ENCODE measurements around the gene CTDSP1. TPM values are rescaled to one million over a fixed set of nuclear protein-coding genes. Genes with fewer than 3 reads are reported as not detected.

The CTDSP1 gene
- polyA plus RNA-seq, 1 donor from 2014 or later, result 0.97 TPM

DNA sequence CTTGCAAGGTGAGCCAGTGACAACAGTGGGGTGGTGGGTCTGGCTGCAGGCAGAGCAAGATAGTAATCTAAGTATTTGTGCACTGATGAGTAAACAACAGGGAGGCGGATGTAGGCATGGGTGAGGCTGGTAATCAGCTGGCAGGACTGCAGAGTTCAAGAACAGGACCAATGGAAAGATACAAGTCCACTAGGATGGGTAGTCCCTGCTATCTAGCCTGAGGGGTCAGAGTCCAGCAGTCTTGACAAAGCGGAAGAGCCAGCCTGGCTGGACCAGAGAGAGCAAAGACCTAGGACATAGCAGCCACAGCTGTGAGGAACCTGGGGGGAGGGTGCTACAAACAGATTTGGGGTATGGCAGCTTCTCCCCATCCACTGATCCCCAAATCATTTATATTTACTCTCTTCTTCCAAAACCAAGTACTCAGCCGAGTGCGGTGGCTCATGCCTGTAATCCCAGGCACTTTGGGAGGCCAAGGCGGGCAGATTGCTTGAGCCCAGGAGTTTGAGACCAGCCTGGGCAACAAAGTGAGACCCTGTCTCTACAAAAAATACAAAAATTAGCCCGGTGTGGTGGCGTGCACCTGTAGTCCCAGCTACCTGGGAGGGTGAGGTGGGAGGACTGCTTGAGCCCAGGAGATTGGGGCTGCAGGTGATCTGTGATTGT is 45.2 kb downstream of the CTDSP1 start:
- Histone ChIP-seq H3K36me3 (ENCODE audit: insufficient read depth, low read length) (no peaks in the 10 kb centered on the region), H3K9me3 (ENCODE audit: low read length) (no peaks in the 10 kb centered on the region), H3F3A (ENCODE audit: insufficient read depth, low read length, poor library complexity, severe bottlenecking) (no peaks in the 10 kb centered on the region), H3K4me2 (ENCODE audit: low read length) (no peak overlapping the region), H3K4me3 (ENCODE audit: low read length) (no peak overlapping the region), H3K9me2 (ENCODE audit: insufficient read depth, low read length) (no peaks in the 10 kb centered on the region), H4K20me1 (ENCODE audit: insufficient read depth) (no peaks in the 10 kb centered on the region), H3K27ac (ENCODE audit: low read length) (no peak overlapping the region), H2AFZ (ENCODE audit: low read depth, low read length) (no peak overlapping the region), H3K27me3 (ENCODE audit: insufficient read depth, low read depth, low read length) (no peaks in the 10 kb centered on the region), H3K79me2 (replicated peaks; ENCODE audit: insufficient read depth, low read length) (no peaks in the 10 kb centered on the region), H3K9ac (ENCODE audit: low read length) (no peak overlapping the region)
- TF ChIP-seq EP300 (conservative IDR thresholded peaks at IDR 0.05; ENCODE audit: poor library complexity, severe bottlenecking) (no peak), EZH2 (IDR thresholded peaks at IDR 0.05; ENCODE audit: borderline replicate concordance, insufficient read depth, low read length, poor library complexity, severe bottlenecking) (no peak), REST (IDR thresholded peaks at IDR 0.05; ENCODE audit: borderline replicate concordance) (no peak), SMC3 (conservative IDR thresholded peaks at IDR 0.05; ENCODE audit: poor library complexity) (no peak), TAF1 (IDR thresholded peaks at IDR 0.05; ENCODE audit: low read depth) (no peak), POLR2AphosphoS5 (IDR thresholded peaks at IDR 0.05) (no peak), MXI1 (conservative IDR thresholded peaks at IDR 0.05; ENCODE audit: poor library complexity, severe bottlenecking) (no peak), RAD21 (conservative IDR thresholded peaks at IDR 0.05) (no peak)
- TF ChIP-seq, protein P1, sequence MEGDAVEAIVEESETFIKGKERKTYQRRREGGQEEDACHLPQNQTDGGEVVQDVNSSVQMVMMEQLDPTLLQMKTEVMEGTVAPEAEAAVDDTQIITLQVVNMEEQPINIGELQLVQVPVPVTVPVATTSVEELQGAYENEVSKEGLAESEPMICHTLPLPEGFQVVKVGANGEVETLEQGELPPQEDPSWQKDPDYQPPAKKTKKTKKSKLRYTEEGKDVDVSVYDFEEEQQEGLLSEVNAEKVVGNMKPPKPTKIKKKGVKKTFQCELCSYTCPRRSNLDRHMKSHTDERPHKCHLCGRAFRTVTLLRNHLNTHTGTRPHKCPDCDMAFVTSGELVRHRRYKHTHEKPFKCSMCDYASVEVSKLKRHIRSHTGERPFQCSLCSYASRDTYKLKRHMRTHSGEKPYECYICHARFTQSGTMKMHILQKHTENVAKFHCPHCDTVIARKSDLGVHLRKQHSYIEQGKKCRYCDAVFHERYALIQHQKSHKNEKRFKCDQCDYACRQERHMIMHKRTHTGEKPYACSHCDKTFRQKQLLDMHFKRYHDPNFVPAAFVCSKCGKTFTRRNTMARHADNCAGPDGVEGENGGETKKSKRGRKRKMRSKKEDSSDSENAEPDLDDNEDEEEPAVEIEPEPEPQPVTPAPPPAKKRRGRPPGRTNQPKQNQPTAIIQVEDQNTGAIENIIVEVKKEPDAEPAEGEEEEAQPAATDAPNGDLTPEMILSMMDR (IDR thresholded peaks at IDR 0.05; ENCODE audit: poor library complexity, severe bottlenecking), result no peak

DNA sequence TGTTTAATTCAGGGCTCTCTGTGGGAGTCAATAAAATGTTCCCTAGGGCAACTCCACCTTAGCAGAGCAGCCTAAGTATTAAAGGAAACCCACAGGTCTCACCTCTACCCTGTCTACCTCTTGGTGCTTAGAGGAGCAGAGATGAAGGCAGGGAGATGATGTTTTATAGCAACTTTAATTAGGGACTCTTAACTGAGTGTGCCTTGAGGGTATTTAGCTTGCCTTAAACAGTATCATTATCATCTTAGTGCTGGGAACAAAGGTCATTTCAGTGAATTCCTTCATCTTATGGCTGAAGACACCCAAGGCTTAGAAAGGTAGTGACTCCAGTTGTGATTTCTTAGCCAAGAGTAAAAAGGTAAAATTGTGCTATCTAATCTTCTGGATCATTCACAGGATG is 45.9 kb downstream of the CTDSP1 start:
- Histone ChIP-seq H3K27me3 (ENCODE audit: insufficient read depth, low read depth, low read length) (no peaks in the 10 kb centered on the region), H3K4me3 (ENCODE audit: low read length) (no peak overlapping the region), H3K9me2 (ENCODE audit: insufficient read depth, low read length) (no peaks in the 10 kb centered on the region), H3F3A (ENCODE audit: insufficient read depth, low read length, poor library complexity, severe bottlenecking) (no peaks in the 10 kb centered on the region), H3K27ac (ENCODE audit: low read length) (no peak overlapping the region), H3K9me3 (ENCODE audit: low read length) (no peaks in the 10 kb centered on the region), H3K9ac (ENCODE audit: low read length) (no peak overlapping the region), H4K20me1 (ENCODE audit: insufficient read depth) (no peaks in the 10 kb centered on the region), H2AFZ (ENCODE audit: low read depth, low read length) (no peak overlapping the region), H3K36me3 (ENCODE audit: insufficient read depth, low read length) (no peaks in the 10 kb centered on the region), H3K4me2 (ENCODE audit: low read length) (no peak overlapping the region), H3K79me2 (replicated peaks; ENCODE audit: insufficient read depth, low read length) (no peaks in the 10 kb centered on the region)
- no peak for TF ChIP-seq EZH2 (IDR thresholded peaks at IDR 0.05; ENCODE audit: borderline replicate concordance, insufficient read depth, low read length, poor library complexity, severe bottlenecking)
- no peak for TF ChIP-seq REST (IDR thresholded peaks at IDR 0.05; ENCODE audit: borderline replicate concordance)
- TF ChIP-seq MXI1 (conservative IDR thresholded peaks at IDR 0.05; ENCODE audit: poor library complexity, severe bottlenecking), result no peak
- TF ChIP-seq EP300 (conservative IDR thresholded peaks at IDR 0.05; ENCODE audit: poor library complexity, severe bottlenecking), result no peak
- no peak for TF ChIP-seq TAF1 (IDR thresholded peaks at IDR 0.05; ENCODE audit: low read depth)
- TF ChIP-seq POLR2AphosphoS5 (IDR thresholded peaks at IDR 0.05), result no peak
- TF ChIP-seq, protein P1 (IDR thresholded peaks at IDR 0.05; ENCODE audit: poor library complexity, severe bottlenecking), result no peak
- TF ChIP-seq RAD21 (conservative IDR thresholded peaks at IDR 0.05), result no peak
- no peak for TF ChIP-seq SMC3 (conservative IDR thresholded peaks at IDR 0.05; ENCODE audit: poor library complexity)
